Right lobe of liver (tissue), 4 donors: ENCODE results near the gene GPM6B.

Experiments used
- POLR2A ChIP-seq: fragments of 450-650 bp; IDR thresholded peaks from one replicate; pipeline ENCODE4 v1.6.1; 2017; ENCODE audit warnings: antibody characterized with exemption, mild to moderate bottlenecking
- TF ChIP-seq, protein P1 (sequence below), 4 donors: fragments of 200-600 bp in 3 of 4; fragments of 450-650 bp in 1 of 4; IDR thresholded peaks; one replicate each; pipeline versions ENCODE4 v1.5.1 to v1.8.0; 2016 to 2022; ENCODE audit warnings: antibody characterized with exemption in 4 of 4, mild to moderate bottlenecking in 2 of 4
- donor health status: DM: no; HTN: no; CAD: no.
- donor health status: DM: no; HTN: no; CAD: no.
- donor health status: DM: no; HTN: yes; CAD: no.

DNA sequence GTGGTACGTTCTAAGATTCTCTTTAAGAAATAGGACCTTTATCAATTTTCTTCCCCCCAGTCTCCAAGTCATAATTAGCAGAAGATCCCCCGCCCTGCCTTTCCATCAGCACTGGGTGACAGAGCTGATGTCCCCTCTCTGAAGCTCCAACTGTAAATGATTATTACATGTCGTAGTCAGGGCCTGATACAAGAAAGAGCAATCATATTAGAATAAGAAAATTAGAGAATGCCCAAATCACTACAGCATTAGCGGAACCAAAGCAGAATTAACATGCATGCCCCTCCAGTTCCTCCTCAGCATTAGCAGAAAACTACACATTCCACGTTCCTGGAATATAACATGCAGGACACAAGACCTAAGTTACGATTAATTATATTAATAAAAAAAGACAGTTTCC, 717 bp downstream of the GPM6B start:
- TF ChIP-seq POLR2A = no peak
- TF ChIP-seq, protein P1, sequence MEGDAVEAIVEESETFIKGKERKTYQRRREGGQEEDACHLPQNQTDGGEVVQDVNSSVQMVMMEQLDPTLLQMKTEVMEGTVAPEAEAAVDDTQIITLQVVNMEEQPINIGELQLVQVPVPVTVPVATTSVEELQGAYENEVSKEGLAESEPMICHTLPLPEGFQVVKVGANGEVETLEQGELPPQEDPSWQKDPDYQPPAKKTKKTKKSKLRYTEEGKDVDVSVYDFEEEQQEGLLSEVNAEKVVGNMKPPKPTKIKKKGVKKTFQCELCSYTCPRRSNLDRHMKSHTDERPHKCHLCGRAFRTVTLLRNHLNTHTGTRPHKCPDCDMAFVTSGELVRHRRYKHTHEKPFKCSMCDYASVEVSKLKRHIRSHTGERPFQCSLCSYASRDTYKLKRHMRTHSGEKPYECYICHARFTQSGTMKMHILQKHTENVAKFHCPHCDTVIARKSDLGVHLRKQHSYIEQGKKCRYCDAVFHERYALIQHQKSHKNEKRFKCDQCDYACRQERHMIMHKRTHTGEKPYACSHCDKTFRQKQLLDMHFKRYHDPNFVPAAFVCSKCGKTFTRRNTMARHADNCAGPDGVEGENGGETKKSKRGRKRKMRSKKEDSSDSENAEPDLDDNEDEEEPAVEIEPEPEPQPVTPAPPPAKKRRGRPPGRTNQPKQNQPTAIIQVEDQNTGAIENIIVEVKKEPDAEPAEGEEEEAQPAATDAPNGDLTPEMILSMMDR (IDR thresholded peaks at IDR 0.05) = no peak
